Left renal pelvis (tissue), 4 donors: Measurements from ENCODE around the gene TESK2. TPM values are rescaled to one million over a fixed set of nuclear protein-coding genes. Genes with fewer than 3 reads are reported as not detected.
"Not testable (repeated sequence)": the region's sequence is repeated elsewhere in the genome, so short reads cannot be mapped to it uniquely, and the experiment has no call there.

Source experiments
- DNase-seq, 4 donors: peaks; one replicate each; pipeline ENCODE4 v3.0.0-alpha.2; 2013; ENCODE audit warnings: low read depth in 4 of 4, low spot score in 3 of 4
- polyA plus RNA-seq, 4 donors: library from polyadenylated mRNA; unstranded; fragments of 120-200 nt; gene quantifications; one replicate each; pipeline ENCODE4 v1.2.1, GENCODE V29; 2013; ENCODE audit not compliant: insufficient read length in 4 of 4

Gene TESK2
- polyA plus RNA-seq, 4 donors: 3.5 to 7.1 (median 6.2) TPM

GRCh38 chr1:45421935-45422334 is 69.0 kb downstream of the TESK2 start:
- DNase-seq: no peak

GRCh38 chr1:45414746-45415145 is 76.2 kb downstream of the TESK2 start:
- no peak for DNase-seq

- no peak for DNase-seq
Observed at GRCh38 chr1:45412899-45413298, 78.1 kb downstream of the TESK2 start.

GRCh38 chr1:45411510-45411899 is 79.5 kb downstream of the TESK2 start:
- DNase-seq: no peak

GRCh38 chr1:45410850-45411509 is 80.0 kb downstream of the TESK2 start:
- no peak for DNase-seq

GRCh38 chr1:45409276-45409675 is 81.7 kb downstream of the TESK2 start:
- DNase-seq: no peak

- DNase-seq: no peak
Observed at GRCh38 chr1:45407629-45408287, 83.2 kb downstream of the TESK2 start.

GRCh38 chr1:45405636-45406035 is 85.3 kb downstream of the TESK2 start:
- no peak for DNase-seq

GRCh38 chr1:45403718-45404117 is 87.2 kb downstream of the TESK2 start:
- no peak for DNase-seq

- no peak for DNase-seq
Observed at GRCh38 chr1:45403298-45403697, 87.7 kb downstream of the TESK2 start.

- DNase-seq: no peak
Observed at GRCh38 chr1:45401524-45401923, 89.4 kb downstream of the TESK2 start.

GRCh38 chr1:45400049-45400448 is 90.9 kb downstream of the TESK2 start:
- no peak for DNase-seq

GRCh38 chr1:45397285-45397684 is 93.7 kb downstream of the TESK2 start:
- no peak for DNase-seq

- no peak for DNase-seq
Observed at GRCh38 chr1:45395582-45395981, 95.4 kb downstream of the TESK2 start.

GRCh38 chr1:45395051-45395450 is 95.9 kb downstream of the TESK2 start:
- DNase-seq: no peak

- DNase-seq: no peak
Observed at GRCh38 chr1:45394342-45394741, 96.6 kb downstream of the TESK2 start.

GRCh38 chr1:45393718-45394302 is 97.2 kb downstream of the TESK2 start:
- no peak for DNase-seq

- DNase-seq: no peak
Observed at GRCh38 chr1:45386219-45386618, 104.7 kb downstream of the TESK2 start.

- DNase-seq: no peak
Observed at GRCh38 chr1:45385302-45385701, 105.7 kb downstream of the TESK2 start.

- not testable (repeated sequence) for DNase-seq
Observed at GRCh38 chr1:45384213-45384612, 106.8 kb downstream of the TESK2 start.

GRCh38 chr1:45383191-45383590 is 107.8 kb downstream of the TESK2 start:
- DNase-seq: no peak

- DNase-seq: no peak
Observed at GRCh38 chr1:45381243-45381642, 109.7 kb downstream of the TESK2 start.
